Fibroblast of lung (primary cell): ENCODE data around the gene RIMS4. TPM values are rescaled to one million over a fixed set of nuclear protein-coding genes. Genes with fewer than 3 reads are reported as not detected.

Experiments
- DNase-seq, 2 donors: peaks; one replicate each; pipeline versions ENCODE4 v3.0.0 to v3.0.0-alpha.2; 2010; ENCODE audit warnings: low read depth in 2 of 2
- H2AFZ ChIP-seq: 2 replicates; pipeline ENCODE4 v1.5.1; 2012; ENCODE audit warnings: low read length, control low read depth, inconsistent platforms
- H3K27ac ChIP-seq: 2 replicates; pipeline ENCODE4 v1.5.1; 2011; ENCODE audit warnings: low read length, control low read depth; ENCODE audit not compliant: insufficient read depth
- H3K27me3 ChIP-seq: 2 replicates; pipeline ENCODE4 v1.5.1; 2011; ENCODE audit warnings: mild to moderate bottlenecking, low read length; ENCODE audit not compliant: control insufficient read depth, insufficient read depth
- H3K36me3 ChIP-seq: 2 replicates; pipeline ENCODE4 v1.5.1; 2011; ENCODE audit warnings: low read length; ENCODE audit not compliant: control insufficient read depth, insufficient read depth
- H3K4me1 ChIP-seq: 2 replicates; pipeline ENCODE4 v1.5.1; 2011; ENCODE audit warnings: low read length; ENCODE audit not compliant: control insufficient read depth, insufficient read depth; ENCODE audit errors: extremely low read depth
- H3K4me2 ChIP-seq: 2 replicates; pipeline ENCODE4 v1.5.1; 2011; ENCODE audit warnings: low read length, control low read depth; ENCODE audit not compliant: insufficient read depth; ENCODE audit errors: extremely low read depth
- H3K4me3 ChIP-seq, 4 experiments: fragments of 200-600 bp in 1 of 4; sonication (generic) in 1 of 4; replicated peaks in 1 of 4; 2 replicates each; pipeline ENCODE4 v1.5.1; 2011 to 2016; ENCODE audit warnings: low read length in 4 of 4, low read depth in 3 of 4, mild to moderate bottlenecking in 3 of 4, control low read depth in 2 of 4, inconsistent platforms in 1 of 4, mixed read lengths in 1 of 4; ENCODE audit not compliant: insufficient read depth in 1 of 4; ENCODE audit errors: control extremely low read depth in 1 of 4
- H3K79me2 ChIP-seq: 2 replicates; pipeline ENCODE4 v1.5.1; 2012; ENCODE audit warnings: mild to moderate bottlenecking, low read length, inconsistent platforms; ENCODE audit not compliant: control insufficient read depth, insufficient read depth
- H3K9ac ChIP-seq: 2 replicates; pipeline ENCODE4 v1.5.1; 2011; ENCODE audit warnings: mild to moderate bottlenecking, low read length, control low read depth; ENCODE audit not compliant: insufficient read depth
- H3K9me3 ChIP-seq: 2 replicates; pipeline ENCODE4 v1.5.1; 2012; ENCODE audit warnings: low read depth, low read length; ENCODE audit not compliant: control insufficient read depth, insufficient read depth
- H4K20me1 ChIP-seq: 2 replicates; pipeline ENCODE4 v1.5.1; 2011; ENCODE audit warnings: low read length; ENCODE audit not compliant: control insufficient read depth, insufficient read depth; ENCODE audit errors: extremely low read depth
- EZH2 ChIP-seq: IDR thresholded peaks from 2 replicates; pipeline ENCODE4 v1.5.1; 2012; ENCODE audit warnings: low read length, control low read depth, mild to moderate bottlenecking; ENCODE audit errors: missing control alignments
- polyA plus RNA-seq, 2 donors: library from polyadenylated mRNA; depleted of rRNA in 1 of 2; stranded (reverse) in 1 of 2; unstranded in 1 of 2; fragments of >200 nt; gene quantifications; 2 replicates each; pipeline ENCODE4 v1.2.1, GENCODE V29; 2011 to 2012; ENCODE audit warnings: missing spikeins in 1 of 2
- total RNA-seq: library from RNA; depleted of rRNA; stranded (reverse); fragments of >200 nt; gene quantifications from 2 replicates; pipeline ENCODE4 v1.2.1, GENCODE V29; 2014
- TF ChIP-seq, protein P1 (sequence below), 2 donors: IDR thresholded peaks in 1 of 2; conservative IDR thresholded peaks in 1 of 2; 1 replicate in 1 of 2; 2 replicates in 1 of 2; pipeline ENCODE4 v1.5.1; 2011 to 2012; ENCODE audit warnings: low read length in 2 of 2, control low read depth in 1 of 2, inconsistent platforms in 1 of 2, low read depth in 1 of 2, mild to moderate bottlenecking in 1 of 2

RIMS4 gene
- total and polyA plus RNA-seq, 2 donors (not counting 1 experiment from before 2014, with no cell fraction given) = under 0.01 to 0.03 TPM

DNA sequence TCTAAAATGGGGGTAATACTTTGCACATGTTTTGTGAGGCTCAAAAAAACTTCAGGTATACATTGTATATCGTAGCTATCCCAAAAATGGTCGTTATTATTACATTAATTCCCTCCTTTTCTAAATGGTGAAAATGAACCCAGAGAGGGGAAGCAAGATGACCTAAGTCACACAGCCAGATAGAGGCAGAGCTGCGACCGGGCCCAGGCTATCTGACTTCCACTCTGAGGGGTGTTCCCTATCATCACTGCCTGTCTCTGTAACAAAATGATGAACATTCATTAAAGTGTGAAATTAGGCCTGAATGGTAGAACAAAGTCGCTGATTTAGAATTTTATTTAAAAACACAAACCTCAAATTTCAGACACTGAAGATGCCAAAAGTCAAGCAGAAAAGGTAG lies 29.1 kb upstream of the RIMS4 start:
- no peaks in the 10 kb centered on the region for H4K20me1 ChIP-seq
- H3K4me3 ChIP-seq = no peak overlapping the region
- no peak overlapping the region for H3K4me2 ChIP-seq
- DNase-seq = no peak
- no peak overlapping the region for H3K27ac ChIP-seq
- no peak overlapping the region for H3K9ac ChIP-seq
- H2AFZ ChIP-seq = no peak overlapping the region
- H3K4me1 ChIP-seq = no peaks in the 10 kb centered on the region
- H3K79me2 ChIP-seq = no peaks in the 10 kb centered on the region
- TF ChIP-seq EZH2 = no peak
- TF ChIP-seq, protein P1, sequence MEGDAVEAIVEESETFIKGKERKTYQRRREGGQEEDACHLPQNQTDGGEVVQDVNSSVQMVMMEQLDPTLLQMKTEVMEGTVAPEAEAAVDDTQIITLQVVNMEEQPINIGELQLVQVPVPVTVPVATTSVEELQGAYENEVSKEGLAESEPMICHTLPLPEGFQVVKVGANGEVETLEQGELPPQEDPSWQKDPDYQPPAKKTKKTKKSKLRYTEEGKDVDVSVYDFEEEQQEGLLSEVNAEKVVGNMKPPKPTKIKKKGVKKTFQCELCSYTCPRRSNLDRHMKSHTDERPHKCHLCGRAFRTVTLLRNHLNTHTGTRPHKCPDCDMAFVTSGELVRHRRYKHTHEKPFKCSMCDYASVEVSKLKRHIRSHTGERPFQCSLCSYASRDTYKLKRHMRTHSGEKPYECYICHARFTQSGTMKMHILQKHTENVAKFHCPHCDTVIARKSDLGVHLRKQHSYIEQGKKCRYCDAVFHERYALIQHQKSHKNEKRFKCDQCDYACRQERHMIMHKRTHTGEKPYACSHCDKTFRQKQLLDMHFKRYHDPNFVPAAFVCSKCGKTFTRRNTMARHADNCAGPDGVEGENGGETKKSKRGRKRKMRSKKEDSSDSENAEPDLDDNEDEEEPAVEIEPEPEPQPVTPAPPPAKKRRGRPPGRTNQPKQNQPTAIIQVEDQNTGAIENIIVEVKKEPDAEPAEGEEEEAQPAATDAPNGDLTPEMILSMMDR (conservative IDR thresholded peaks at IDR 0.05 in 1 of 2, IDR thresholded peaks at IDR 0.05 in 1 of 2; ENCODE audit: low read depth in 1 of 2, low read length in 2 of 2) = no peak
- no peaks in the 10 kb centered on the region for H3K9me3 ChIP-seq
- H3K27me3 ChIP-seq = peaks cover 11% of the 10 kb centered on the region
- H3K36me3 ChIP-seq = no peaks in the 10 kb centered on the region

DNA sequence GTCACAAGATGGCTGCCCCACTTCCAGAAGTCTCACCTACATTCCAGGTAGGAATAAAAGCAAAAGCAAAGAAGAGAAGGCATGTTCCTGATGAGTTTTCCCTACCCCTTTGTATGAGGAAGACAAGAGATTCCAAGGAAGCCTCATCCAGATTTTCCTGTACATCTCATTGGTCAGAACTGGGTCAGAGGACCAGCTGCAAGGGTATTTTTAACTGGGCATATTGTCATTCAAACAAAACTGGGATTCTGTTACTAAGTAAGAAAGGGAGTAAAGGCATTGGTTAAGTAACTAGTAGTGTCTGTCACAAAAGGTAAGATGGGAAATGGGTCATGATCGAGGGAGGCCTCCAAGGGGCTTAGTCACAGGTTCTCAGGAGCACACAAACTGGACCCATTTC lies 28.2 kb upstream of the RIMS4 start:
- Histone ChIP-seq H3K4me3 (no peak overlapping the region), H3K27ac (no peak overlapping the region), H3K36me3 (no peaks in the 10 kb centered on the region), H3K79me2 (no peaks in the 10 kb centered on the region), H2AFZ (no peak overlapping the region), H3K9ac (no peak overlapping the region), H4K20me1 (no peaks in the 10 kb centered on the region), H3K4me1 (no peaks in the 10 kb centered on the region), H3K9me3 (no peaks in the 10 kb centered on the region), H3K4me2 (no peak overlapping the region), H3K27me3 (peaks cover 11% of the 10 kb centered on the region)
- no peak for DNase-seq
- TF ChIP-seq, protein P1 (conservative IDR thresholded peaks at IDR 0.05 in 1 of 2, IDR thresholded peaks at IDR 0.05 in 1 of 2; ENCODE audit: low read depth in 1 of 2, low read length in 2 of 2) = no peak
- TF ChIP-seq EZH2 = no peak

DNA sequence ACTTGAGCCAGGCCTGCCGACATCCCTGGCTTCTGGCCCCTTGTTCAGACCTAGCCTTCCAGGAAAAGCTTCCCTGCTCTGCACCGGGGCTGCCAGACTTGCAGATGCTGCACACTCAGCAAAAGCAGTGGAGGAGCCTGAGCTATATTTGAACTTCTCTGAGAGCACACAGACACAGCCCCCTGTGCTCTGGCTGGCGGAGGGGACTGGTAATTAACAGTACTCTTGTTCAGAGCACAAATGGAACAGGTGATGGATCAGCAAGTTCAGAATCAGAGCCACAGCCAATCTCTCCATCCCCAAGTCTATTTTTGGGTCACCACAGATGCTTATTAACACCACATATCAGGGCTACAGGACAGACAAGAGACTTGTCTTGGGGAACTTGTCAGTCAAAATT lies 27.6 kb upstream of the RIMS4 start:
- TF ChIP-seq, protein P1 (conservative IDR thresholded peaks at IDR 0.05 in 1 of 2, IDR thresholded peaks at IDR 0.05 in 1 of 2; ENCODE audit: low read depth in 1 of 2, low read length in 2 of 2) = no peak
- TF ChIP-seq EZH2 = no peak
- Histone ChIP-seq H3K27ac (no peak overlapping the region), H2AFZ (no peak overlapping the region), H4K20me1 (no peaks in the 10 kb centered on the region), H3K4me2 (no peak overlapping the region), H3K4me1 (no peaks in the 10 kb centered on the region), H3K27me3 (peaks cover 11% of the 10 kb centered on the region), H3K9ac (no peak overlapping the region), H3K79me2 (no peaks in the 10 kb centered on the region), H3K4me3 (no peak overlapping the region), H3K9me3 (no peaks in the 10 kb centered on the region), H3K36me3 (no peaks in the 10 kb centered on the region)
- DNase-seq = no peak
